K562 (cell line): ENCODE data around the gene WDR91. TPM values are rescaled to one million over a fixed set of nuclear protein-coding genes. Genes with fewer than 3 reads are reported as not detected.

Experiments used
- ATAC-seq: fragments of 200-7000 bp; cut with Tn5 transposase; 3 replicates; pipeline ENCODE4 v1.9.1; 2020; ENCODE audit warnings: moderate library complexity
- BruUV-seq: library from RNA; stranded (reverse); fragments of 400-500 nt; replicated peaks from 2 replicates; lab custom pipeline; 2021; lab: Mats Ljungman, UMichigan
- CTCF ChIA-PET: fragments of 300-600 bp; formaldehyde crosslinking; extraction: SDS; loops from one replicate; lab custom pipeline; 2021; ENCODE audit warnings: low intra/inter-chr PET ratio; lab: Yijun Ruan, JAX
- POLR2A ChIA-PET: fragments of 300-600, 350-650 bp; sonication (Branson Sonifier 250); formaldehyde crosslinking; extraction: SDS; loops from one replicate; lab custom pipeline; 2021; ENCODE audit warnings: antibody characterized with exemption, inconsistent platforms; lab: Yijun Ruan, JAX
- DNase-seq, 4 experiments: peaks; one replicate each; pipeline versions ENCODE4 v3.0.0 to v3.0.0-alpha.2; 2011 to 2018; ENCODE audit warnings: low spot score in 3 of 4, mixed read lengths in 3 of 4; ENCODE audit errors: extremely low read depth in 1 of 4
- FAIRE-seq: peaks from 2 replicates; lab custom pipeline; 2011; peaks lifted over from hg19 to GRCh38; lab: Jason Lieb, UNC
- H2AFZ ChIP-seq: 2 replicates; pipeline ENCODE4 v1.6.0; 2011; ENCODE audit warnings: low read depth, low read length, control low read depth, inconsistent platforms
- H3K27ac ChIP-seq: fragments of 200-600 bp; 3 replicates; pipeline ENCODE4 v1.8.0; 2011; ENCODE audit warnings: low read depth, mild to moderate bottlenecking, control low read depth, inconsistent platforms, low read length, moderate library complexity, mixed read lengths; ENCODE audit errors: extremely low read depth
- H3K27me3 ChIP-seq, 2 experiments: fragments of 300-600 bp in 1 of 2; 2 replicates in 1 of 2; 3 replicates in 1 of 2; pipeline versions ENCODE4 v1.6.0 to v1.8.0; 2011; ENCODE audit warnings: inconsistent platforms in 2 of 2, low read length in 2 of 2, mild to moderate bottlenecking in 1 of 2, mixed read lengths in 1 of 2, moderate library complexity in 1 of 2; ENCODE audit not compliant: control insufficient read depth in 2 of 2, insufficient read depth in 2 of 2
- H3K36me3 ChIP-seq: fragments of 300-600 bp; 3 replicates; pipeline ENCODE4 v1.8.0; 2011; ENCODE audit warnings: mild to moderate bottlenecking, low read length, inconsistent platforms; ENCODE audit not compliant: control insufficient read depth, insufficient read depth
- H3K4me1 ChIP-seq, 2 experiments: fragments of 200-600 bp in 1 of 2; replicated peaks in 1 of 2; 2 replicates in 1 of 2; 3 replicates in 1 of 2; pipeline versions ENCODE4 v1.5.1 to v1.8.0; 2011; ENCODE audit warnings: inconsistent platforms in 2 of 2, low read length in 2 of 2, mild to moderate bottlenecking in 1 of 2, mixed read lengths in 1 of 2, moderate library complexity in 1 of 2; ENCODE audit not compliant: control insufficient read depth in 2 of 2, insufficient read depth in 2 of 2
- H3K4me2 ChIP-seq: 2 replicates; pipeline ENCODE4 v1.6.1; 2011; ENCODE audit warnings: low read length, control low read depth, inconsistent platforms, mixed read lengths; ENCODE audit not compliant: insufficient read depth
- H3K4me3 ChIP-seq: fragments of 200-600 bp; sonication (generic), shearing (Covaris generic); 2 replicates; pipeline ENCODE4 v1.5.1; 2016; ENCODE audit warnings: control low read depth, inconsistent platforms
- H3K79me2 ChIP-seq: fragments of 200-600 bp; 3 replicates; pipeline ENCODE4 v1.8.0; 2011; ENCODE audit warnings: low read length, inconsistent platforms; ENCODE audit not compliant: control insufficient read depth, insufficient read depth
- H3K9ac ChIP-seq, 2 experiments: 2 replicates each; pipeline versions ENCODE4 v1.6.0 to v1.6.1; 2011; ENCODE audit warnings: low read depth in 2 of 2, low read length in 2 of 2, control low read depth in 1 of 2, inconsistent platforms in 1 of 2, mild to moderate bottlenecking in 1 of 2, mixed read lengths in 1 of 2; ENCODE audit not compliant: insufficient read depth in 1 of 2
- H3K9me1 ChIP-seq: one replicate; pipeline ENCODE4 v1.6.0; 2011; ENCODE audit warnings: inconsistent platforms, mild to moderate bottlenecking, low read length, moderate library complexity; ENCODE audit not compliant: control insufficient read depth, insufficient read depth
- H3K9me3 ChIP-seq: replicated peaks from 2 replicates; pipeline ENCODE4 v1.5.1; 2011; ENCODE audit warnings: low read depth, low read length, inconsistent platforms; ENCODE audit not compliant: control insufficient read depth, insufficient read depth
- H4K20me1 ChIP-seq: replicated peaks from 2 replicates; pipeline ENCODE4 v1.6.1; 2011; ENCODE audit warnings: low read length, inconsistent platforms, mixed read lengths; ENCODE audit not compliant: control insufficient read depth, insufficient read depth
- C11orf30 ChIP-seq: fragments of 450-650 bp; IDR thresholded peaks from 2 replicates; pipeline ENCODE4 v1.6.1; 2016; ENCODE audit warnings: low read depth, mild to moderate bottlenecking
- CREM ChIP-seq: IDR thresholded peaks from 2 replicates; pipeline ENCODE4 v1.6.1; 2014; ENCODE audit warnings: antibody characterized with exemption, low read depth
- DLX4 ChIP-seq: fragments of 250-450 bp; sonication (Bioruptor Pico); IDR thresholded peaks from 2 replicates; pipeline ENCODE4 v1.6.1; 2021; ENCODE audit warnings: mild to moderate bottlenecking
- E2F8 ChIP-seq: fragments of 450-650 bp; IDR thresholded peaks from 2 replicates; pipeline ENCODE4 v1.7.1; 2018; ENCODE audit warnings: mild to moderate bottlenecking, low read depth; ENCODE audit not compliant: partially characterized antibody
- KLF10 ChIP-seq: fragments of 250-450 bp; sonication (Bioruptor Pico); IDR thresholded peaks from 2 replicates; pipeline ENCODE4 v1.6.1; 2021; ENCODE audit warnings: matching md5 sums
- MCM5 ChIP-seq: fragments of 450-650 bp; IDR thresholded peaks from 2 replicates; pipeline ENCODE4 v1.6.1; 2016; ENCODE audit warnings: low read depth
- MTA1 ChIP-seq: fragments of 450-650 bp; IDR thresholded peaks from 2 replicates; pipeline ENCODE4 v1.6.1; 2017; ENCODE audit warnings: borderline replicate concordance
- NFIC ChIP-seq: fragments of 450-650 bp; IDR thresholded peaks from 2 replicates; pipeline ENCODE4 v1.6.1; 2017; ENCODE audit warnings: mild to moderate bottlenecking, inconsistent platforms
- PBX2 ChIP-seq, 2 experiments: IDR thresholded peaks in 1 of 2; conservative IDR thresholded peaks in 1 of 2; 2 replicates each; pipeline ENCODE4 v1.6.1; 2016; ENCODE audit warnings: low read depth in 2 of 2, mild to moderate bottlenecking in 1 of 2, missing compliant biosample characterization in 1 of 2, missing genetic modification characterization in 1 of 2, moderate library complexity in 1 of 2
- RBM34 ChIP-seq: fragments of 200-400 bp; formaldehyde crosslinking; IDR thresholded peaks from 2 replicates; pipeline ENCODE4 v1.6.1; 2018; ENCODE audit warnings: low read length, borderline replicate concordance; ENCODE audit not compliant: insufficient read depth
- RHOXF2B ChIP-seq: fragments of 250-450 bp; sonication (Bioruptor Pico); conservative IDR thresholded peaks from 2 replicates; pipeline ENCODE4 v1.5.1; 2021
- TSC22D4 ChIP-seq: fragments of 450-650 bp; IDR thresholded peaks from 2 replicates; pipeline ENCODE4 v1.6.1; 2016; ENCODE audit warnings: missing genetic modification characterization, missing biosample characterization, control low read depth
- ZBTB9 ChIP-seq: fragments of 450-650 bp; formaldehyde crosslinking; IDR thresholded peaks from 2 replicates; pipeline ENCODE4 v1.4.0; 2020; ENCODE audit warnings: mild to moderate bottlenecking, moderate library complexity
- ZNF347 ChIP-seq: fragments of 450-650 bp; formaldehyde crosslinking; IDR thresholded peaks from 2 replicates; pipeline ENCODE4 v1.4.0; 2020; ENCODE audit warnings: low read depth, mild to moderate bottlenecking, moderate library complexity
- ZNF431 ChIP-seq: sonication (generic); formaldehyde crosslinking; IDR thresholded peaks from 2 replicates; pipeline ENCODE4 v1.8.0; 2022; ENCODE audit warnings: mild to moderate bottlenecking, missing genetic modification reagents
- WGBS: fragments of 100-300 bp; shearing (Covaris generic); methylation state at CpG from one replicate; pipeline ENCODE4 v1.1.6; 2016; ENCODE audit warnings: low coverage, mixed read lengths; ENCODE audit not compliant: insufficient coverage; ENCODE audit errors: missing lambda C conversion rate; 5-methylcytosine and 5-hydroxymethylcytosine counted together
- in situ Hi-C: fragments of 300-500 bp; cut with MboI; formaldehyde crosslinking; loops from 4 replicates; pipeline ENCODE4 v1.15.0; 2018; ENCODE audit warnings: inconsistent platforms, mixed read lengths
- intact Hi-C: fragments of 100-400 bp; cut with micrococcal nuclease; formaldehyde crosslinking; loops from 2 replicates; pipeline ENCODE4 v1.14.2; 2022
- polyA plus RNA-seq, 8 experiments: library from polyadenylated mRNA; depleted of rRNA in 4 of 8; stranded (reverse) in 5 of 8; unstranded in 3 of 8; fragments of >200 nt; fragmentation: Nextera tagmentation in 2 of 8; fragmentation: Illumina TruSeq in 1 of 8; extraction: Ambion mirVana in 2 of 8; extraction: Trizol in 1 of 8; gene quantifications; 2 replicates each; pipeline versions ENCODE4 v1.2.1 to v1.2.3, GENCODE V29; 2011 to 2014; ENCODE audit warnings: inconsistent platforms in 1 of 8, missing spikeins in 1 of 8
- total RNA-seq, 7 experiments: library from RNA; depleted of rRNA in 6 of 7; stranded (reverse); fragments of >200 nt in 6 of 7; fragmentation: Illumina TruSeq in 2 of 7; extraction: Trizol in 2 of 7; gene quantifications; 2 replicates each; pipeline versions ENCODE4 v1.2.1 to v1.2.3, GENCODE V29; 2011 to 2021; ENCODE audit warnings: low replicate concordance in 1 of 7

WDR91 gene
- total and polyA plus RNA-seq, 9 of the 15 experiments (the other 6 are each of a cell fraction or from before 2014, with no cell fraction given) = 1.9 to 18.2 (median 9.8) TPM

- Histone ChIP-seq H3K4me3 (no peak overlapping the region), H2AFZ (no peak overlapping the region), H3K9ac (no peak overlapping the region), H3K9me3 (peaks cover 6% of the 10 kb centered on the region), H4K20me1 (no peaks in the 10 kb centered on the region), H3K79me2 (no peaks in the 10 kb centered on the region), H3K9me1 (no peaks in the 10 kb centered on the region), H3K4me2 (no peak overlapping the region), H3K36me3 (no peaks in the 10 kb centered on the region), H3K27me3 (no peaks in the 10 kb centered on the region), H3K27ac (no peak overlapping the region), H3K4me1 (peaks cover 0 to under 1% of the 10 kb centered on the region in 2 experiments; a peak in 3 of 5 replicates)
- TF ChIP-seq NFIC (no peak), ZNF431 (CRISPR knock-in tag) (no peak), DLX4 (CRISPR knock-in tag) (no peak), ZNF347 (CRISPR knock-in tag) (no peak), CREM (no peak), C11orf30 (no peak), RHOXF2B (CRISPR knock-in tag) (no peak), TSC22D4 (tag) (no peak), MTA1 (no peak), KLF10 (no peak), ZBTB9 (CRISPR knock-in tag) (no peak), MCM5 (no peak), RBM34 (no peak), PBX2 (CRISPR knock-in tag; IDR thresholded peaks at IDR 0.05; ENCODE audit: low read depth) (no peak), PBX2 (tag; conservative IDR thresholded peaks at IDR 0.05; ENCODE audit: low read depth) (no peak), E2F8 (no peak)
- ATAC-seq (no peak), DNase-seq (no peak), FAIRE-seq (no peak)
- no TSS peak for BruUV-seq
- in situ Hi-C loops = no loop called here
- CTCF ChIA-PET = no interaction called here
- intact Hi-C loops = loop anchor here (10.0 kb wide), 1 partner anchor 301 kb away; no protein-coding TSS in a partner anchor
- POLR2A ChIA-PET = interaction anchor here (0.6 to 1.6 kb wide), 4 partner anchors 9 to 660 kb away, joined by 3 to 4 read pairs (median 3); no protein-coding TSS in a partner anchor
- 36% methylated on average over 6 of the region's 6 CpGs for WGBS
Observed at GRCh38 chr7:135175931-135176330, 35.4 kb downstream of the WDR91 start.
